Stomach (tissue), 4 donors: ENCODE measurements around the gene LARGE1.

Experiments used
- EP300 ChIP-seq: sonication (generic); formaldehyde crosslinking; IDR thresholded peaks from one replicate; pipeline ENCODE4 v1.6.1; 2017; ENCODE audit warnings: antibody characterized with exemption
- POLR2A ChIP-seq, 4 donors: fragments of 450-650 bp; IDR thresholded peaks; one replicate each; pipeline ENCODE4 v1.6.1; 2016; ENCODE audit warnings: antibody characterized with exemption in 4 of 4, control low read depth in 2 of 4, mild to moderate bottlenecking in 1 of 4, moderate library complexity in 1 of 4
- POLR2AphosphoS5 ChIP-seq, 3 donors: sonication (generic); formaldehyde crosslinking; IDR thresholded peaks; one replicate each; pipeline ENCODE4 v1.6.1; 2016; ENCODE audit warnings: antibody characterized with exemption in 3 of 3
- TF ChIP-seq, protein P1 (sequence below), 7 experiments: fragments of 450-650 bp in 4 of 7; fragments of 200-600 bp in 3 of 7; sonication (generic) in 3 of 7; IDR thresholded peaks; one replicate each; pipeline ENCODE4 v1.5.1; 2016 to 2019; ENCODE audit warnings: antibody characterized with exemption in 7 of 7, control low read depth in 2 of 7, mild to moderate bottlenecking in 1 of 7

DNA sequence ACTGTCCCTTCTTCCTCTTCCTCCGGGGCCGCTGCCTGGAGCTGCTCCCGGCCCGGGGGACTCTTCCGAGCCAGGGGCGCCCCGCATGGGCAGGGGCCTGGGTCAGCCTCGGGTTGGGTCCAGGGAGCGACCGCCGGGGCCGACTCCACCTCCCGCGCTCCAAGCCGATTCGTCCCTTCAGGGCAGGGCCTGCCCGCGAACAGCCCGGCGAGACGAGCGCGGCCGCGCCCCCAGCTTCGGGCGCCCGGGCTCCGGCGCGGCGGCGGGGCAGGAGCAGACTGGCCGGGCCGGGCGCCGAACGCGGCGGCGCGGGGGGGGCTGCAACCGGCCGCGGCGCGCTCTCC, at the start of gene LARGE1:
- TF ChIP-seq, protein P1, sequence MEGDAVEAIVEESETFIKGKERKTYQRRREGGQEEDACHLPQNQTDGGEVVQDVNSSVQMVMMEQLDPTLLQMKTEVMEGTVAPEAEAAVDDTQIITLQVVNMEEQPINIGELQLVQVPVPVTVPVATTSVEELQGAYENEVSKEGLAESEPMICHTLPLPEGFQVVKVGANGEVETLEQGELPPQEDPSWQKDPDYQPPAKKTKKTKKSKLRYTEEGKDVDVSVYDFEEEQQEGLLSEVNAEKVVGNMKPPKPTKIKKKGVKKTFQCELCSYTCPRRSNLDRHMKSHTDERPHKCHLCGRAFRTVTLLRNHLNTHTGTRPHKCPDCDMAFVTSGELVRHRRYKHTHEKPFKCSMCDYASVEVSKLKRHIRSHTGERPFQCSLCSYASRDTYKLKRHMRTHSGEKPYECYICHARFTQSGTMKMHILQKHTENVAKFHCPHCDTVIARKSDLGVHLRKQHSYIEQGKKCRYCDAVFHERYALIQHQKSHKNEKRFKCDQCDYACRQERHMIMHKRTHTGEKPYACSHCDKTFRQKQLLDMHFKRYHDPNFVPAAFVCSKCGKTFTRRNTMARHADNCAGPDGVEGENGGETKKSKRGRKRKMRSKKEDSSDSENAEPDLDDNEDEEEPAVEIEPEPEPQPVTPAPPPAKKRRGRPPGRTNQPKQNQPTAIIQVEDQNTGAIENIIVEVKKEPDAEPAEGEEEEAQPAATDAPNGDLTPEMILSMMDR (IDR thresholded peaks at IDR 0.05), result no peak
- TF ChIP-seq POLR2A (IDR thresholded peaks at IDR 0.05) (no peak), POLR2AphosphoS5 (IDR thresholded peaks at IDR 0.05) (no peak), EP300 (no peak)
